ENCODE data around the gene CNTN4. TPM values are rescaled to one million over a fixed set of nuclear protein-coding genes. Genes with fewer than 3 reads are reported as not detected.

The CNTN4 gene
- polyA plus RNA-seq, 2 donors, result 0.51 to 0.54 TPM

- no peaks in the 10 kb centered on the region for H3K36me3 ChIP-seq (ENCODE audit: control insufficient read depth in 2 of 2, insufficient read depth in 2 of 2, low read length in 1 of 2)
- peaks cover 9 to 10% of the 10 kb centered on the region in 2 donors for H3K27me3 ChIP-seq (ENCODE audit: control insufficient read depth in 1 of 2, insufficient read depth in 2 of 2, low read length in 2 of 2)
- 4 to 5% methylated on average over 7 of the region's 7 CpGs for WGBS, 2 donors
- no peak overlapping the region for H3K27ac ChIP-seq (ENCODE audit: low read depth in 2 of 2, low read length in 1 of 2)
- no peaks in the 10 kb centered on the region for H3K9me3 ChIP-seq (ENCODE audit: control insufficient read depth in 2 of 2, insufficient read depth in 1 of 2, low read depth in 1 of 2, low read length in 1 of 2)
- no peak overlapping the region for H3K4me3 ChIP-seq (ENCODE audit: low read depth in 1 of 2, low read length in 2 of 2)
- H3K4me1 ChIP-seq (ENCODE audit: control insufficient read depth in 2 of 2, insufficient read depth in 2 of 2, low read length in 1 of 2), result peaks cover 3 to 5% of the 10 kb centered on the region in 2 donors
Observed at GRCh38 chr3:2096216-2096615, 2.5 kb upstream of the CNTN4 start.

GRCh38 chr3:2097641-2098191 is 950 bp upstream of the CNTN4 start:
- Histone ChIP-seq H3K4me3 (ENCODE audit: low read depth in 1 of 2, low read length in 2 of 2) (peak overlapping the region in 1 of 2 donors; percentile 55), H3K9me3 (ENCODE audit: control insufficient read depth in 2 of 2, insufficient read depth in 1 of 2, low read depth in 1 of 2, low read length in 1 of 2) (no peaks in the 10 kb centered on the region), H3K27me3 (ENCODE audit: control insufficient read depth in 1 of 2, insufficient read depth in 2 of 2, low read length in 2 of 2) (peaks cover 9 to 10% of the 10 kb centered on the region in 2 donors), H3K4me1 (ENCODE audit: control insufficient read depth in 2 of 2, insufficient read depth in 2 of 2, low read length in 1 of 2) (peaks cover 3 to 5% of the 10 kb centered on the region in 2 donors), H3K36me3 (ENCODE audit: control insufficient read depth in 2 of 2, insufficient read depth in 2 of 2, low read length in 1 of 2) (no peaks in the 10 kb centered on the region), H3K27ac (ENCODE audit: low read depth in 2 of 2, low read length in 1 of 2) (no peak overlapping the region)
- 5 to 6% methylated on average over 18 of the region's 18 CpGs for WGBS, 2 donors

- WGBS, 2 donors, result 2 to 4% methylated on average over 54 to 58 of the region's 58 CpGs
- peaks cover 3 to 5% of the 10 kb centered on the region in 2 donors for H3K4me1 ChIP-seq (ENCODE audit: control insufficient read depth in 2 of 2, insufficient read depth in 2 of 2, low read length in 1 of 2)
- no peaks in the 10 kb centered on the region for H3K36me3 ChIP-seq (ENCODE audit: control insufficient read depth in 2 of 2, insufficient read depth in 2 of 2, low read length in 1 of 2)
- H3K4me3 ChIP-seq (ENCODE audit: low read depth in 1 of 2, low read length in 2 of 2), result peak overlapping the region; percentile 55
- H3K9me3 ChIP-seq (ENCODE audit: control insufficient read depth in 2 of 2, insufficient read depth in 1 of 2, low read depth in 1 of 2, low read length in 1 of 2), result no peaks in the 10 kb centered on the region
- H3K27ac ChIP-seq (ENCODE audit: low read depth in 2 of 2, low read length in 1 of 2), result no peak overlapping the region
- H3K27me3 ChIP-seq (ENCODE audit: control insufficient read depth in 1 of 2, insufficient read depth in 2 of 2, low read length in 2 of 2), result peaks cover 9 to 10% of the 10 kb centered on the region in 2 donors
Observed at GRCh38 chr3:2099028-2099671, 484 bp downstream of the CNTN4 start.

GRCh38 chr3:2099779-2100191 is 1.1 kb downstream of the CNTN4 start:
- Histone ChIP-seq H3K36me3 (ENCODE audit: control insufficient read depth in 2 of 2, insufficient read depth in 2 of 2, low read length in 1 of 2) (no peaks in the 10 kb centered on the region), H3K4me3 (ENCODE audit: low read depth in 1 of 2, low read length in 2 of 2) (peak overlapping the region in 1 of 2 donors; percentile 55), H3K9me3 (ENCODE audit: control insufficient read depth in 2 of 2, insufficient read depth in 1 of 2, low read depth in 1 of 2, low read length in 1 of 2) (no peaks in the 10 kb centered on the region), H3K27me3 (ENCODE audit: control insufficient read depth in 1 of 2, insufficient read depth in 2 of 2, low read length in 2 of 2) (peaks cover 9 to 10% of the 10 kb centered on the region in 2 donors), H3K27ac (ENCODE audit: low read depth in 2 of 2, low read length in 1 of 2) (no peak overlapping the region), H3K4me1 (ENCODE audit: control insufficient read depth in 2 of 2, insufficient read depth in 2 of 2, low read length in 1 of 2) (peaks cover 3 to 5% of the 10 kb centered on the region in 2 donors)
- WGBS, 2 donors, result 3 to 8% methylated on average over 26 of the region's 26 CpGs

- H3K36me3 ChIP-seq (ENCODE audit: control insufficient read depth in 2 of 2, insufficient read depth in 2 of 2, low read length in 1 of 2), result no peaks in the 10 kb centered on the region
- H3K27ac ChIP-seq (ENCODE audit: low read depth in 2 of 2, low read length in 1 of 2), result no peak overlapping the region
- H3K4me1 ChIP-seq (ENCODE audit: control insufficient read depth in 2 of 2, insufficient read depth in 2 of 2, low read length in 1 of 2), result no peaks in the 10 kb centered on the region
- H3K27me3 ChIP-seq (ENCODE audit: control insufficient read depth in 1 of 2, insufficient read depth in 2 of 2, low read length in 2 of 2), result no peaks in the 10 kb centered on the region
- no peak overlapping the region for H3K4me3 ChIP-seq (ENCODE audit: low read depth in 1 of 2, low read length in 2 of 2)
- WGBS, 2 donors, result 65 to 68% methylated on average over 6 of the region's 6 CpGs
- peaks cover 0 to 2% of the 10 kb centered on the region in 2 donors for H3K9me3 ChIP-seq (ENCODE audit: control insufficient read depth in 2 of 2, insufficient read depth in 1 of 2, low read depth in 1 of 2, low read length in 1 of 2)
Observed at GRCh38 chr3:2106438-2106837, 7.8 kb downstream of the CNTN4 start.

- H3K36me3 ChIP-seq (ENCODE audit: control insufficient read depth in 2 of 2, insufficient read depth in 2 of 2, low read length in 1 of 2), result no peaks in the 10 kb centered on the region
- no peak overlapping the region for H3K4me3 ChIP-seq (ENCODE audit: low read depth in 1 of 2, low read length in 2 of 2)
- H3K9me3 ChIP-seq (ENCODE audit: control insufficient read depth in 2 of 2, insufficient read depth in 1 of 2, low read depth in 1 of 2, low read length in 1 of 2), result peaks cover 0 to 2% of the 10 kb centered on the region in 2 donors
- H3K27ac ChIP-seq (ENCODE audit: low read depth in 2 of 2, low read length in 1 of 2), result no peak overlapping the region
- H3K4me1 ChIP-seq (ENCODE audit: control insufficient read depth in 2 of 2, insufficient read depth in 2 of 2, low read length in 1 of 2), result no peaks in the 10 kb centered on the region
- H3K27me3 ChIP-seq (ENCODE audit: control insufficient read depth in 1 of 2, insufficient read depth in 2 of 2, low read length in 2 of 2), result no peaks in the 10 kb centered on the region
- WGBS, 2 donors, result 64 to 74% methylated on average over 2 of the region's 2 CpGs
Observed at GRCh38 chr3:2110597-2111117, 12.0 kb downstream of the CNTN4 start.

GRCh38 chr3:2114617-2115275 is 16.1 kb downstream of the CNTN4 start:
- H3K9me3 ChIP-seq (ENCODE audit: control insufficient read depth in 2 of 2, insufficient read depth in 1 of 2, low read depth in 1 of 2, low read length in 1 of 2), result no peaks in the 10 kb centered on the region
- H3K36me3 ChIP-seq (ENCODE audit: control insufficient read depth in 2 of 2, insufficient read depth in 2 of 2, low read length in 1 of 2), result no peaks in the 10 kb centered on the region
- WGBS, 2 donors, result 78 to 83% methylated on average over 3 of the region's 3 CpGs
- no peaks in the 10 kb centered on the region for H3K27me3 ChIP-seq (ENCODE audit: control insufficient read depth in 1 of 2, insufficient read depth in 2 of 2, low read length in 2 of 2)
- H3K4me3 ChIP-seq (ENCODE audit: low read depth in 1 of 2, low read length in 2 of 2), result no peak overlapping the region
- H3K27ac ChIP-seq (ENCODE audit: low read depth in 2 of 2, low read length in 1 of 2), result no peak overlapping the region
- no peaks in the 10 kb centered on the region for H3K4me1 ChIP-seq (ENCODE audit: control insufficient read depth in 2 of 2, insufficient read depth in 2 of 2, low read length in 1 of 2)

- H3K4me3 ChIP-seq (ENCODE audit: low read depth in 1 of 2, low read length in 2 of 2), result no peak overlapping the region
- WGBS, 2 donors, result 44 to 48% methylated on average over 2 of the region's 2 CpGs
- no peak overlapping the region for H3K27ac ChIP-seq (ENCODE audit: low read depth in 2 of 2, low read length in 1 of 2)
- no peaks in the 10 kb centered on the region for H3K4me1 ChIP-seq (ENCODE audit: control insufficient read depth in 2 of 2, insufficient read depth in 2 of 2, low read length in 1 of 2)
- no peaks in the 10 kb centered on the region for H3K27me3 ChIP-seq (ENCODE audit: control insufficient read depth in 1 of 2, insufficient read depth in 2 of 2, low read length in 2 of 2)
- no peaks in the 10 kb centered on the region for H3K9me3 ChIP-seq (ENCODE audit: control insufficient read depth in 2 of 2, insufficient read depth in 1 of 2, low read depth in 1 of 2, low read length in 1 of 2)
- H3K36me3 ChIP-seq (ENCODE audit: control insufficient read depth in 2 of 2, insufficient read depth in 2 of 2, low read length in 1 of 2), result no peaks in the 10 kb centered on the region
Observed at GRCh38 chr3:2130726-2131125, 32.1 kb downstream of the CNTN4 start.

GRCh38 chr3:2133146-2133545 is 34.5 kb downstream of the CNTN4 start:
- H3K27me3 ChIP-seq (ENCODE audit: control insufficient read depth in 1 of 2, insufficient read depth in 2 of 2, low read length in 2 of 2), result no peaks in the 10 kb centered on the region
- no peaks in the 10 kb centered on the region for H3K4me1 ChIP-seq (ENCODE audit: control insufficient read depth in 2 of 2, insufficient read depth in 2 of 2, low read length in 1 of 2)
- no peak overlapping the region for H3K27ac ChIP-seq (ENCODE audit: low read depth in 2 of 2, low read length in 1 of 2)
- H3K36me3 ChIP-seq (ENCODE audit: control insufficient read depth in 2 of 2, insufficient read depth in 2 of 2, low read length in 1 of 2), result no peaks in the 10 kb centered on the region
- H3K4me3 ChIP-seq (ENCODE audit: low read depth in 1 of 2, low read length in 2 of 2), result no peak overlapping the region
- no peaks in the 10 kb centered on the region for H3K9me3 ChIP-seq (ENCODE audit: control insufficient read depth in 2 of 2, insufficient read depth in 1 of 2, low read depth in 1 of 2, low read length in 1 of 2)
